ENCODE measurements around the gene SLC36A1.

Gene SLC36A1

GRCh38 chr5:151451626-151452520 lies 4.5 kb downstream of the SLC36A1 start:
- no peak for DNase-seq (ENCODE audit: low read depth in 2 of 2)

GRCh38 chr5:151454166-151454565 lies 6.8 kb downstream of the SLC36A1 start:
- DNase-seq (ENCODE audit: low read depth in 2 of 2), result no peak

- no peak for DNase-seq (ENCODE audit: low read depth in 2 of 2)
Observed at GRCh38 chr5:151454889-151455288, 7.5 kb downstream of the SLC36A1 start.

GRCh38 chr5:151456321-151456940 lies 9.0 kb downstream of the SLC36A1 start:
- DNase-seq (ENCODE audit: low read depth in 2 of 2), result no peak

- DNase-seq (ENCODE audit: low read depth in 2 of 2), result no peak
Observed at GRCh38 chr5:151458314-151458713, 10.9 kb downstream of the SLC36A1 start.

- DNase-seq (ENCODE audit: low read depth in 2 of 2), result no peak
Observed at GRCh38 chr5:151459680-151460324, 12.4 kb downstream of the SLC36A1 start.

- no peak for DNase-seq (ENCODE audit: low read depth in 2 of 2)
Observed at GRCh38 chr5:151461312-151461711, 13.9 kb downstream of the SLC36A1 start.

GRCh38 chr5:151463137-151464029 lies 16.0 kb downstream of the SLC36A1 start:
- DNase-seq (ENCODE audit: low read depth in 2 of 2), result no peak

GRCh38 chr5:151464101-151464500 lies 16.7 kb downstream of the SLC36A1 start:
- DNase-seq (ENCODE audit: low read depth in 2 of 2), result no peak

GRCh38 chr5:151465476-151465875 lies 18.1 kb downstream of the SLC36A1 start:
- DNase-seq (ENCODE audit: low read depth in 2 of 2), result no peak

- no peak for DNase-seq (ENCODE audit: low read depth in 2 of 2)
Observed at GRCh38 chr5:151467576-151467975, 20.2 kb downstream of the SLC36A1 start.

- no peak for DNase-seq (ENCODE audit: low read depth in 2 of 2)
Observed at GRCh38 chr5:151469386-151469785, 22.0 kb downstream of the SLC36A1 start.

- no peak for DNase-seq (ENCODE audit: low read depth in 2 of 2)
Observed at GRCh38 chr5:151469992-151470391, 22.6 kb downstream of the SLC36A1 start.

GRCh38 chr5:151470439-151470838 lies 23.0 kb downstream of the SLC36A1 start:
- DNase-seq (ENCODE audit: low read depth in 2 of 2), result no peak

GRCh38 chr5:151471276-151471675 lies 23.9 kb downstream of the SLC36A1 start:
- no peak for DNase-seq (ENCODE audit: low read depth in 2 of 2)

- DNase-seq (ENCODE audit: low read depth in 2 of 2), result no peak
Observed at GRCh38 chr5:151474799-151475198, 27.4 kb downstream of the SLC36A1 start.

- DNase-seq (ENCODE audit: low read depth in 2 of 2), result no peak
Observed at GRCh38 chr5:151475388-151475787, 28.0 kb downstream of the SLC36A1 start.

GRCh38 chr5:151476016-151476415 lies 28.6 kb downstream of the SLC36A1 start:
- DNase-seq (ENCODE audit: low read depth in 2 of 2), result no peak

GRCh38 chr5:151477101-151477500 lies 29.7 kb downstream of the SLC36A1 start:
- no peak for DNase-seq (ENCODE audit: low read depth in 2 of 2)

GRCh38 chr5:151480384-151481293 lies 33.2 kb downstream of the SLC36A1 start:
- DNase-seq (ENCODE audit: low read depth in 2 of 2), result no peak

- no peak for DNase-seq (ENCODE audit: low read depth in 2 of 2)
Observed at GRCh38 chr5:151483176-151483575, 35.8 kb downstream of the SLC36A1 start.

Measured in stimulated activated CD8-positive, alpha-beta memory T cell treated with anti-CD3 and anti-CD28 coated beads, Interleukin-15, amount 100 ng/mL, for 48 hours (primary cell).